SK-N-SH (cell line): ENCODE measurements around the gene ATM.

ENCODE experiments used
- CHD2 ChIP-seq: fragments of 150-350 bp; IDR thresholded peaks from 2 replicates; pipeline ENCODE4 v1.6.1; 2018; ENCODE audit warnings: low read length; ENCODE audit not compliant: partially characterized antibody
- CTCF ChIP-seq: fragments of 200-600 bp; sonication (generic); IDR thresholded peaks from 2 replicates; pipeline ENCODE4 v1.6.1; 2017; ENCODE audit warnings: antibody characterized with exemption, mild to moderate bottlenecking, moderate library complexity
- EP300 ChIP-seq, 2 experiments: IDR thresholded peaks; 2 replicates each; pipeline versions ENCODE4 v1.4.0 to v1.6.1; 2012; ENCODE audit warnings: borderline replicate concordance in 1 of 2, low read depth in 1 of 2, low read length in 1 of 2
- EZH2phosphoT487 ChIP-seq: fragments of 200-600 bp; sonication (generic); IDR thresholded peaks from 2 replicates; pipeline ENCODE4 v1.6.1; 2017; ENCODE audit warnings: low read depth, mixed run types, mild to moderate bottlenecking, antibody characterized with exemption, moderate library complexity, borderline replicate concordance
- GABPA ChIP-seq: IDR thresholded peaks from 2 replicates; pipeline ENCODE4 v1.4.0; 2012; ENCODE audit warnings: low read depth, mild to moderate bottlenecking
- POLR2AphosphoS5 ChIP-seq: IDR thresholded peaks from 2 replicates; pipeline ENCODE4 v1.6.1; 2012; ENCODE audit warnings: low read depth, low read length
- RAD21 ChIP-seq: IDR thresholded peaks from 2 replicates; pipeline ENCODE4 v1.6.1; 2012; ENCODE audit warnings: mild to moderate bottlenecking, low read length
- SIN3A ChIP-seq: IDR thresholded peaks from 2 replicates; pipeline ENCODE4 v1.6.1; 2012; ENCODE audit warnings: low read depth, mild to moderate bottlenecking, low read length, moderate library complexity, borderline replicate concordance
- TAF1 ChIP-seq: IDR thresholded peaks from 2 replicates; pipeline ENCODE4 v1.6.1; 2012; ENCODE audit warnings: low read depth, mild to moderate bottlenecking, low read length, moderate library complexity, borderline replicate concordance
- ZBTB33 ChIP-seq: IDR thresholded peaks from 2 replicates; pipeline ENCODE4 v1.4.0; 2012; ENCODE audit warnings: low read depth, borderline replicate concordance

GRCh38 chr11:108403052-108403451 is 180.2 kb downstream of the ATM start:
- TF ChIP-seq EZH2phosphoT487 (no peak), CTCF (no peak), CHD2 (no peak), POLR2AphosphoS5 (no peak), ZBTB33 (no peak), TAF1 (no peak), GABPA (no peak), SIN3A (no peak), EP300 (IDR thresholded peaks at IDR 0.05; ENCODE audit: borderline replicate concordance in 1 of 2, low read depth in 1 of 2, low read length in 1 of 2) (no peak), RAD21 (no peak)
